HG02763 (cell line): Measurements from ENCODE around the gene GMPPB.
"Not testable (repeated sequence)": the region's sequence is repeated elsewhere in the genome, so short reads cannot be mapped to it uniquely, and the experiment has no call there.

ENCODE experiments used
- ATAC-seq: cut with Tn5 transposase; IDR thresholded peaks from one replicate; pipeline ENCODE4 v1.9.1; 2021; ENCODE audit warnings: mild to moderate bottlenecking, moderate library complexity; ENCODE audit not compliant: unreplicated experiment

The GMPPB gene

GRCh38 chr3:49694409-49695070, 29.2 kb downstream of the GMPPB start:
- not testable (repeated sequence) for ATAC-seq

GRCh38 chr3:49691481-49691880, 32.3 kb downstream of the GMPPB start:
- not testable (repeated sequence) for ATAC-seq

DNA sequence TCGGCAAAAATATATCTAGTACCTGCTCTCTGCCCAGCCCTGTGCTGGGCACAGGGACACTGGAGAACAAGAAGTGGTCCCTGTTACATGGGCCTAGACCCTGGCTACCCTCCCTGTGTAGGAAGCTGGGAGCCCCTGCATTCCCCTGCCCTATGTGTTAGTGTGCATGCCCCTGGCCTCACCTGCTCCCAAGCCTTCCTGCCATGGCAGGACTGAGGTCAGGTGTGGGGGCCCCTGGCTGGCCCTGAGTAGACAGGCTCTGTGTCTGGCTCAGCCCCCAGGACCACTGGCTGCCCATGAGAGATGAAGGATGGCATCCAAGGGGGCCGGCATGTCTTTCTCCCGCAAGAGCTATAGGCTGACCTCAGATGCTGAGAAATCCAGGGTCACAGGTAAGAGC, 32.9 kb downstream of the GMPPB start:
- not testable (repeated sequence) for ATAC-seq

- not testable (repeated sequence) for ATAC-seq
These were observed 33.7 kb downstream of the GMPPB start for GRCh38 chr3:49689908-49690624.

GRCh38 chr3:49689046-49689907, 34.5 kb downstream of the GMPPB start, which contains the start of the genes MST1 and RNF123:
MST1 (minus strand) TSS chr3:49689474; CDS start chr3:49688691, 783 bp downstream.
RNF123 (plus strand) TSS chr3:49689557; CDS start chr3:49691166, 1,609 bp downstream.
- ATAC-seq = peak; percentile 63

- not testable (repeated sequence) for ATAC-seq
These were observed 35.3 kb downstream of the GMPPB start for GRCh38 chr3:49688338-49689045.

- not testable (repeated sequence) for ATAC-seq
These were observed 36.3 kb downstream of the GMPPB start for GRCh38 chr3:49687424-49687795.

- not testable (repeated sequence) for ATAC-seq
These were observed 36.9 kb downstream of the GMPPB start for GRCh38 chr3:49686769-49687423.

- not testable (repeated sequence) for ATAC-seq
These were observed 37.4 kb downstream of the GMPPB start for GRCh38 chr3:49686346-49686745.

- not testable (repeated sequence) for ATAC-seq
These were observed 37.9 kb downstream of the GMPPB start for GRCh38 chr3:49685846-49686245.

DNA sequence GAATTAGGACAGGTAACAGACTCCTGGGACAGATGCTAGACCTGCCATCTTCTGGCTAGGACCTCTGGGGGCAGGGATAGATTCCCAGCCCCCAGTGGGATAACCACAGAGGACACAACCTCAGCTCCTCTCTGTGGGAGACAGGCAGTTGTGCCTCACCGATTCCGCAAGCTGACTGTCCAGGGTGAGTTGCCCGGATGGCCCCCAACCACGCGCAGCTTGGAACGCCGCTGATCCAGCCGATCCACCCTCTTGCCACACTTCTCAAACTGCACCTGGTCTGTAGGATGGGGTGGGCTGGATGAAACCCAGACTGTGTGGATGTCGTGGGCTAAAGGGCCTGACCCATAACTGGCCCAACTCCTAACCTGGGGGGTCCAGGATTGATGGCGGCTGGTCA, 38.6 kb downstream of the GMPPB start:
- ATAC-seq = not testable (repeated sequence)

- ATAC-seq = not testable (repeated sequence)
These were observed 39.3 kb downstream of the GMPPB start for GRCh38 chr3:49684453-49684852.

DNA sequence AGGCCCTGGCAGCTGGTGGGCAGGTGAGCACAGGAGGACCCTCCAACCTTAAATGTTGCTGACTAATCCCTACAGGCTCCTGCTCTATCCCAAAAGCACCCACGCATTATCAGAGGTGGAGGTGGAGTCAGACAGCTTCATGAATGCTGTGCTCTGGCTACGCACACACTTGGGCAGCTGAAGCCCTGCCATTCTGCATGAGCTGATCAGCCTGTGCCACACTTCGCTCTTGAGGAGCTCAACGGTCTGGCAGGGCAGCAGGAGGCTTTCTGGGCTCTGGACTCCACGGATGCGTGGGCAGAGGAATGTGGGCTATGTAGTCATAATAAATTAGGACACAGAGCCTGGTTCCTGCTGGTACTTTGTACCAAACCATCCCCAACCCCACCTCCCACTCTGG, 40.6 kb downstream of the GMPPB start:
- no peak for ATAC-seq

DNA sequence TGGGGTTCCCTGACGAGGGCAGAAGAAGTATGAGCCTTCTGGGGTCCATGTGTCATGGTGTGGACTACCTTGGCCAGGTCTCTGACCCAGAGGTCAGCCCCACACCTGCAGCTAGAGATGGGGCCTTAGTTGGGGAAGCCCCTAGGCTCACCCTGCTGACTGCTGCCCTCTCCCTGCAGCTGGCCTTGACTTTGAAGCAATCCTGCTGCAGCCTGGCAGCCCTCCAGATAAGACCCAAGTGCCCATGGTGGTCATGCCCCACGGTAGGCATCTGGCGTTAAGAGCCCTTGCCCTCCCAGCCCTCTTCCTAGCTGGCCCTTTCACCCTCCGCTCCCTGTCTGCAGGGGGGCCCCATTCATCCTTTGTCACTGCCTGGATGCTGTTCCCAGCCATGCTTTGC, 42.2 kb downstream of the GMPPB start:
- no peak for ATAC-seq

GRCh38 chr3:49681232-49681522, 42.6 kb downstream of the GMPPB start:
- ATAC-seq = no peak

DNA sequence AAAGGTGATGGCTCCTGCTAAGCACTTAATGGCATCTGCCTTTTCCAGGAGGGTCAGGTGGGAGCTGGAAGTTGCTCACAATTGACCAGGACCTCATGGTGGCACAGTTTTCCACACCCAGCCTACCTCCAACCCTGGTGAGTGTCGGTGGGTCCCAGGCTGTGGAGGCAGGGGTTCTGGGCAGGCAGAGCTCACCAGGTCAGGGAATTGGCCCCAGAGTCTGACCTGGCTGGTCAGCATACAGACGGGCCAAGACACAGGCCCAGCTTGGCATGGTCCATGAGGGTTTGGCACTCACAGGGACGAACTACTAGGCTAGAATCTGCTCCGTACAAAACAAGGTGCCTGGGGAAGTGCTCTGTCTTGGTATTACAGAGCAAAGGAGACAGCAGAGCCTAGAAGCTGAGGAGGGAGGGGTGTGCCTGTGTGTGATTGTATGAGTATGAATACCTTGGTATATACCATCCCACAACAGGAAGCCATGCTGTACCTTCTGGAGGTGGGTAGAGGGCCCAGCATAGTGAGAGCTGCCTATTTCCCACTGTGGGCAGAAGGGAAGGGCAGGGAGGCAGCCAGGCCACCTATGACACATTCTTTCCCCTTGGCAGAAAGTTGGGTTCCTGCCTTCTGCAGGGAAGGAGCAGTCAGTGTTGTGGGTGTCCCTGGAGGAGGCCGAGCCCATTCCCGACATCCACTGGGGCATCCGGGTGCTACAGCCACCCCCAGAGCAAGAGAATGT, 43.1 kb downstream of the GMPPB start:
- ATAC-seq = no peak

DNA sequence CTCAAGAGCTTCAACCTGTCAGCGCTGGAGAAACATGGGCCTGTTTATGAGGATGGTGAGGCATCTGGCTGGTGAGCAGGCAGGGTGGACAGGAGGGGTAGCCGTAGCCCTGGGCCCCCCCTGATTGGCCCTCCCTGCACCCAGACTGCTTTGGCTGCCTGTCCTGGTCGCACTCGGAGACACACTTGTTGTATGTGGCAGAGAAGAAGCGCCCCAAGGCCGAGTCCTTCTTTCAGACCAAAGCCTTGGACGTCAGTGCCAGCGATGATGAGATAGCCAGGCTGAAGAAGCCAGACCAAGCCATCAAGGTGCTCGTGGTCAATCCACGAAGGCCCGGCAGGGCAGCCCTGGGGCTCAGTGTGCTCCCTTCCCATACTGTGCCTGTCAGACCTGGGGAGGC, 47.8 kb downstream of the GMPPB start:
- no peak for ATAC-seq

DNA sequence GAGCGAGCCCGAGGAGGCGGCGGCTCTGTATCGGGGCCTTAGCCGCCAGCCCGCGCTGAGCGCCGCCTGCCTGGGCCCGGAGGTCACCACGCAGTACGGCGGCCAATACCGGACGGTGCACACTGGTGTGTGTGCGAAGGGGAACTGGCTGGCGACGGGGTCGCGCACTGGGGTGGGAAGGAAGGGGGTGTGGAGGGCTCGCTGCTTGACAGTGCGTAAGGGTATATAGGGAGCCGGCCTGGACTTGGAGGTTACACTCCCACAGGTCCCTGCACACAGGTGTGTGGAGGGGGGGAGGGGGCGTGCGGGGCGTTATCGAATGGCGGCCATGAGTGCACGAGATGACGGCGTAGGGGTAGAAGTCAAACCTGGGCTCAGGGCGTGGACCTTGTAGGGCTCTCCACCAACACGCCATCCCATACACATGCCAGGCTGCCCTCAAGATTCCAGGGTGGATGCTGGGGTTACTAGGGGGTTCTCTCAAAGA, 49.2 kb downstream of the GMPPB start:
- no peak for ATAC-seq

- ATAC-seq = peak; percentile 81
These were observed 49.8 kb downstream of the GMPPB start, which contains the start of gene APEH for GRCh38 chr3:49673715-49674496. APEH (plus strand) TSS chr3:49674351; CDS start chr3:49674402, 51 bp downstream.
